GM19023 (cell line): ENCODE results near the gene CTIF.
A peak's percentile ranks its signal among the peaks of the same experiment; 100 is the strongest.

ENCODE experiments used
- ATAC-seq: cut with Tn5 transposase; IDR thresholded peaks from one replicate; pipeline ENCODE4 v1.9.1; 2021; ENCODE audit warnings: mild to moderate bottlenecking, moderate library complexity; ENCODE audit not compliant: unreplicated experiment

The CTIF gene

GRCh38 chr18:48887905-48888772 lies 349.3 kb downstream of the CTIF start:
- no peak for ATAC-seq

GRCh38 chr18:48888773-48889080 lies 349.9 kb downstream of the CTIF start:
- no peak for ATAC-seq

DNA sequence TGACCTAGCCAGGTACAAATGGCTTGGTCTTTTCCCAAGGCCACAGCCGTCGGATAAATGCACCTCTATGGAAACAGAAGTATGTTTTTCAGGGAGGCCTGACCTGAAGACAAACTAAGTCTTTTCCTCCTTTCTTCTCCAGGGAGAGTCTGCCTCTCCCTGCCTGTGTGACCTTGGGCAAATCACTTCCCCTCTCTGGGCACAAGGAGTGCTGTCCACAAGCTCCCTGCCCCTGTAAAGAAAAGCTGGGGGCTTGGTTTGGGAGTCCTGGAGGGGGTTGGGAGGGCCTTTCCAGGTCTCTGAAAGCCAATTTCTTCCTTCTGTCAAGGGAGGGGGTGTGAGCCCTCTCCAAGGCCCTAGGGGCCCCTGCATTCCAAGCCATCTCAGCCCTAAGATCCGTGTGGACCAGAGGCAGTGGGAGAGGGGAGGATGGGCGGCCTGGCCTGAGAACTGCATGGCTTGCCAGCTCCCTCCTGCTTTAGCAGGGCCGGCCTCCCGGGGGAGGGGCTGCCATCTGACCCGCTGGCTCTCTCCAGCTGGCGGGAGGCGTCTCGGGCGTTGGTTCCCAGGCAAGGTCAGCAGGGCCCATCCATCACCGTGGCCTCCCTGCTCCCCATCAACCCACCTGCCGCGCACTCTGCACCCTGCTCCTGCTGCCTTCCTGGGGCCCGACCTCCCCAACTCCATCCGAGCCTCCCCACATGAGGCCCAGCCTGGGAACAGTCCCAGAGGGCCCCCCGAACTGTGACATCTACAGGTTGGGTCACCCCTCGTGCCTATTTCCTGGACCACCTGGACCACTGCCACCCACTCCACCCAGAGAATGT lies 350.5 kb downstream of the CTIF start:
- no peak for ATAC-seq

- ATAC-seq, result no peak
Observed at GRCh38 chr18:48889981-48890762, 351.3 kb downstream of the CTIF start.

- ATAC-seq, result no peak
Observed at GRCh38 chr18:48891721-48892120, 352.9 kb downstream of the CTIF start.

DNA sequence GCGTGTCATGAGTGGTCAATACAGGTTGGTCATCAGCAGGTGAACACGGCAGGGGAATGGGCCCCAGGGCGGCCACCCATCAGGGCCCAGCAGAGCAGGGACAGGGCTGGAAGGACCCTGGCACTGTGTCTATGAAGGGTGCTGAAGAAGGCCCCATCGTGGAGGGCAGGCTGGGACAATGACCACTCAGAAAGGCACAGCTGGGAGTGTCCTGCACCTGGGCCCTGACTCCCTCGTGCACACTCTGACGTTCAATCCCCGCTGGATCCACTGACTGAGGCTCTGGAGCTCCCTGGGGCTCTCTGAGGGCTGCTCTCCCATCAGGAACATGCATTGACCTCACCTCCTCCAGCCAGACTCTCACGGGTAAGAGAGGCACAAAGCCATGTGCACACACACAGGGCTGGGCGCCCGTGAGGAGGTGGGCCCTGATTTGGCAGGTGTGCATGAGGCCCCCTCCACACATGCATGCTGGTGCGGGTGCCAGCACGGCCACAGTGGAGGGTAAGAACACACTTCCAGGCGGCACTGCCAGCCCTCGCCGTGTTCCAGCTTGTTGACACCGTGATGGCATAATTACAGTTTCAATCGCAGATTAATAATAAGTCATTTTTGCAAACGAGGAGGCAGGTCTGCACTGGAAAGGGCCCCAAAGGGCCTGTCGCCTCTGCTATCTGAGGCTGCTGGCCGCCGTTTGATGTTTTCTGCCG lies 353.5 kb downstream of the CTIF start:
- no peak for ATAC-seq

DNA sequence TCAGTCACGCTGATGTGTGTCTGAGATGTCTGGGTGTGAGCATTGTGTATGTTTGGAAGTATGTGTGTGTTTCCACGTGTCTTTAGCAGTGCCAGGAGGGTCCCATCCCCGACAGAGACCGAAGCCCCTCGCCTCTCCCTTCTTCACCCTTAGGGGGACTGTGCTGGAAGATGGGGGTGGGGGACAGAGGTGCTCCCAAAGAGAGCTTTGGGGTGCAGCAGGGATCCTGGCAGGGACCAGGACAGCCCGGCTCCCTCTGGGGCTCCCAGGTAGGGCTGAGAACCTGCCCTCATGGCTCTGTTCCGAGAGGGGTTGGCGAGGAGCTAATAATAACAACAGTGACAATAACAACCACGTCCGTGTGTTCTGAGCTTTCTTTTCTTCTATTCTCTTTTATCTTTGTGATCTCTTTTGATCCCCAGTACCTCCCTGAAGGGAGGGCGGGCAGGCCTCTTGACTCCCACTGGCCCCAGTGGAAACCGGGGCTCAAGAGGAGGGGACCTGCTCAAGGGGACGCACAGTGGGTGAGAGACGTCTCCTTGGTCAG lies 354.3 kb downstream of the CTIF start:
- no peak for ATAC-seq

GRCh38 chr18:48893608-48894600 lies 355.1 kb downstream of the CTIF start:
- ATAC-seq, result no peak

DNA sequence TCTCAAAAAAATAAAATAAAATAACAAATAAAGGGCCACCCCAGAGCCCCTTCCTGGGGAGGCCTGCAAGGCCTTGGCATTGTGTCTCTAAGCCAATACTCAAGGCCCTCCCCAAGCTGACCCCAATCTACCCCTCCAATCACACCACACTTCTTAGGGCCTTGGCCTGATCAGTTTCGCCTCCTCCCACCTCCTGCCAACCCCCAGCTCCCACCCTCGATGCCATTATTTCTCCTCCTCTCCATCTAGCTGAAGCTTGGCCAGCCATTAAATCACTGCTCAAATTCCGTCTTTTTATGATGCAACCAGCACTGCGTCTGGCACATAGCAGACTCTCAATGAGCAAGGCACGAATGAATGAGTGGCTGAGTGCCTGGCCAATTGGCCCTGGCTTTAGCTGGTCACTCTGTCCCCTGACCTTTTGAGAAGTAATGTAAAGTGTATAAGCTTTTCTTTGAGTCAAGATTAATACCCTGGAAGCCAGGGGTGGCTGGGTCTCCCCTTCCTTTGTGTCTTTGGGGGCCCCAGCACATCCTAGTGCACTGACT lies 356.0 kb downstream of the CTIF start:
- no peak for ATAC-seq

DNA sequence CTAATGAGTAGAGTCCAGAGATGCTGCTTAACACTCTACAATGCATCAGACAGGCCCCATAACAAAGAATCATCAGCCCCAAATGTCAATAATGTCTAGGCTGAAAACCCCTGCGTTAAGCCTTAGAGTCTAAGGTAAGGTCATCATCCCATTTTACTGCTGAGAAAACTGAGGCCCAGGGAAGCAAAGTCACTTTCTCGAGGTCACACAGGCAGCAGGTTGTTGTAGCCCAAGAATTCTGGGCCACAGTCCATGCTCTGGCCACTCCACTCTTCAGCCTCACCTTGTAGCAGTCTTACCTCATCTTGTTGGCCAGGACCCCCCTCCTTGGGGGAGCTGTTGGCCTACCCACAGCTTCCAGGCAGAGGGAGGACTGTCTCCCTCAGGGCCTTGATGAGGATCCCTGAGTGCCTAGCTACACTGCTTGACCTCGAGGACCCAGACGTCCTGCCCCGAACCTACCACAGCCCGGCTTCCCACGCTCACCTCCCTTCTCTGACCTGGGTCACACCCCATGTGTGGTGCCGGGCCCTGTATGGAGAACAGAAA lies 357.6 kb downstream of the CTIF start:
- ATAC-seq, result no peak

DNA sequence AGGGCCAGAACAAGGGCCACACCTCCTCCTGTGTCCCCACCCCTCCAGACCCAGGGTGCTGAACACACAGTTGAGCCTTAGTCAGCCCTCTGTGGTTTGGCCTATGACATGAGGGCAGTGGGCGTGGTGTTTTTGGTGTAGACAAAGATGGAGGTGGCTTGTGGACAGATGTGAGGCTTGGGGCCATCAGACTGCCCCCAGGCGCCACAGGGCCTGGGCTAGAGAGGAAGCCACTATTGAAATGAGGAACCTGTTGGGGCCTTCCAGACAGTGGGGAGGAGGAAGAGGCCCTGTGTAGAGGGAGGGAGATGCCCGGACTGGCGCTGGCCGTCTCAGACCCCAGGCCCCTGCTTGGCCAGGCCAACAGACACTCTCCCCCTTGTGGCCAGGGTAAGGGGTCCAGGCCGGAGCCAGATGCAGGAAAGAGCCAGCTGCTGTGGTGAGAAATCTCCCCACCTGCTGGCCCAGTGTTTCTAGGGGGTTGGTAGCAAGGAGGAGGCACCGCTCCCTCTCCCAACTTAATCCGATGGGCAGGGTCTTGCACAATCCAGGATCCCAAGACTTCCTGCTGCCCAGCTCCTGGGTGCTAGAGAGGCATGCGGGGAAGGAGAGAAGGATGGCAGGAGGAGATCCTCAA lies 358.2 kb downstream of the CTIF start:
- peak; percentile 52 for ATAC-seq

- no peak for ATAC-seq
Observed at GRCh38 chr18:48897531-48897930, 358.7 kb downstream of the CTIF start.

DNA sequence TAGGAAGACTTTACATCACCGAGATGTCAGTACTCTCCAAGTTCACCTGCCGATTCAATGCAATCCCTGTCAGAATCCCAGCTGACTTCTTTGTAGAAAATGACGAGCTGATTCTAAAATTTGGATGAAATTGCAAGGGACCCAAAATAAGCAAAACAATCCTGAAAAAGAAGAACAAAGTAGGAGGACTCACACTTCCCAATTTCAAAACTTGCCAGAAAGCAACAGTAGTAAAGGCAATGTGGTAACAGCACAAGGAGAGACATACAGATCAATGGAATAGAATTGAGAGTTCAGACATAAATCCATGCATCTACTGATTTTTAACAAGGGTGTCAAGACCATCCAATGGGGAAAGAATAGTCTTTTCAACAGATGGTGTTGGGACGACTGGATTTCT lies 359.7 kb downstream of the CTIF start:
- no peak for ATAC-seq

GRCh38 chr18:48899558-48900174 lies 360.8 kb downstream of the CTIF start:
- ATAC-seq, result no peak

GRCh38 chr18:48900469-48900868 lies 361.6 kb downstream of the CTIF start:
- no peak for ATAC-seq

DNA sequence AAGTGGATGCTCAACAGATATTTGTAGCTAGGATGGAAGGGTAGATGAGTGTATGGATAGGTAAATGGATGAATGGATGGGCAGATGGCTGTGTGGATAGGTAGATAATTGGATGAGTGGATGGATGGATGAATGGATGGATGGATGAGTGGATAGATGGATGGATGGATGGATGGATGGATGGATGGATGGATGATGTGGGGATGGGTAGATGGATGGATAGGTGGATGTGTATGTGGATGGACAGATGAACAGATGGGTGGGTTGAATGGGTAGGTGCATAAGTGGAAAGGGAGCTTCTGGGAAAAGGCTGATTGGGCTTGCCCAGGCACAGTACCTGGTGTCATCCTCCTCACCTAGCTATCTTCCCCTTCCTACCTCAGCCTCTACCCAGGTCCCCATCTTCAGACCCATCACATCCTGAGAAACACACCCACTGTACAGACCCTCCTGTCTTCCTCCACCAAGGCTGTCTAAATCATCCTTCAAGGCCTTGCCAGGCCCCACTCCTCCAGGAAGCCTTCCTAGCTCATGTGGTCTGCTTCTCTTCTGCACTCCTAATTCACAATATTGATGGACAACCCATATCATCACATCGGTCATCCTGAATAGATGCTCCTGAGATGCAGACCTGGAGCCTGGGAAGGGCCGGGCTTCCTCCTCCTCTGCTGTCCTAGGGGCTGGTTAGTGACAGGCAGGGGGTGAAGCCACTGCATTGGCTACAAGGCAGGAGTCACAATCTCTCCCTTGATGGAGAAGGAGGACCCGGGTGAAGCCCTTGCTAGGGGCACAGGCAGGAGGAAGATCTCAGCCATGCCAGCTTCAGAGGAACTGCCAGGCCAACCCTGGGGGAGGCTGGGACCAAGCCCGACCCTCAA lies 362.6 kb downstream of the CTIF start:
- no peak for ATAC-seq
